Panc1 (cell line): ENCODE measurements around the gene C12orf75.

Experiments
- POLR2AphosphoS5 ChIP-seq: IDR thresholded peaks from 2 replicates; pipeline ENCODE4 v1.6.1; 2012; ENCODE audit warnings: mild to moderate bottlenecking, low read depth, low read length, moderate library complexity
- SIN3A ChIP-seq: IDR thresholded peaks from 2 replicates; pipeline ENCODE4 v1.6.1; 2012; ENCODE audit warnings: low read depth, mild to moderate bottlenecking, low read length, moderate library complexity, borderline replicate concordance; ENCODE audit not compliant: insufficient read depth
- TF ChIP-seq, protein P1 (sequence below): fragments of 450-650 bp; IDR thresholded peaks from 2 replicates; pipeline ENCODE4 v1.5.1; 2017; ENCODE audit warnings: mild to moderate bottlenecking

DNA sequence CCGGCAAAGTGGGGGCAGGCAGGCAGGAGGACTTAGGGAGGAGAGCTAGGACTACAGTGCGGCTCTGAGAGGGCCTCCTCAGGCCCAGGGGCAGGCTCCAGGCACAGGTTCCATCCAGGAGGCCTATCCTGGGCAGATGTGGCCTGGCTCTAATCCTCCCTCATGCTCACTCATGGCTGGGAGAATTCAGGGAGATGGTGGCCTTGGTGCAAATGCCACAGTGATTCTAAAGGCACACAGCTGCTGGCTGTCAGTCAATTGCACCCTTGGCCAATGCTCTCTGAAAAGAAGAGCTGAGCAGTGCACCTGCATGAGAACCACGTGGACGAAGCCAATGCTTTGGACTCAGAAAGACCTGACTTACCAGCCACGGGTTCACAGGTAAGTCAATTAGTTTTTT lies 89.6 kb downstream of the C12orf75 start:
- TF ChIP-seq, protein P1, sequence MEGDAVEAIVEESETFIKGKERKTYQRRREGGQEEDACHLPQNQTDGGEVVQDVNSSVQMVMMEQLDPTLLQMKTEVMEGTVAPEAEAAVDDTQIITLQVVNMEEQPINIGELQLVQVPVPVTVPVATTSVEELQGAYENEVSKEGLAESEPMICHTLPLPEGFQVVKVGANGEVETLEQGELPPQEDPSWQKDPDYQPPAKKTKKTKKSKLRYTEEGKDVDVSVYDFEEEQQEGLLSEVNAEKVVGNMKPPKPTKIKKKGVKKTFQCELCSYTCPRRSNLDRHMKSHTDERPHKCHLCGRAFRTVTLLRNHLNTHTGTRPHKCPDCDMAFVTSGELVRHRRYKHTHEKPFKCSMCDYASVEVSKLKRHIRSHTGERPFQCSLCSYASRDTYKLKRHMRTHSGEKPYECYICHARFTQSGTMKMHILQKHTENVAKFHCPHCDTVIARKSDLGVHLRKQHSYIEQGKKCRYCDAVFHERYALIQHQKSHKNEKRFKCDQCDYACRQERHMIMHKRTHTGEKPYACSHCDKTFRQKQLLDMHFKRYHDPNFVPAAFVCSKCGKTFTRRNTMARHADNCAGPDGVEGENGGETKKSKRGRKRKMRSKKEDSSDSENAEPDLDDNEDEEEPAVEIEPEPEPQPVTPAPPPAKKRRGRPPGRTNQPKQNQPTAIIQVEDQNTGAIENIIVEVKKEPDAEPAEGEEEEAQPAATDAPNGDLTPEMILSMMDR, result no peak
- TF ChIP-seq POLR2AphosphoS5 (no peak), SIN3A (no peak)
